ENCODE measurements around the gene ERF. TPM values are rescaled to one million over a fixed set of nuclear protein-coding genes. Genes with fewer than 3 reads are reported as not detected.

ERF gene
- total and polyA plus RNA-seq, 2 donors (not counting 3 experiments of a cell fraction or from before 2014, with no cell fraction given): 102 to 117 TPM

DNA sequence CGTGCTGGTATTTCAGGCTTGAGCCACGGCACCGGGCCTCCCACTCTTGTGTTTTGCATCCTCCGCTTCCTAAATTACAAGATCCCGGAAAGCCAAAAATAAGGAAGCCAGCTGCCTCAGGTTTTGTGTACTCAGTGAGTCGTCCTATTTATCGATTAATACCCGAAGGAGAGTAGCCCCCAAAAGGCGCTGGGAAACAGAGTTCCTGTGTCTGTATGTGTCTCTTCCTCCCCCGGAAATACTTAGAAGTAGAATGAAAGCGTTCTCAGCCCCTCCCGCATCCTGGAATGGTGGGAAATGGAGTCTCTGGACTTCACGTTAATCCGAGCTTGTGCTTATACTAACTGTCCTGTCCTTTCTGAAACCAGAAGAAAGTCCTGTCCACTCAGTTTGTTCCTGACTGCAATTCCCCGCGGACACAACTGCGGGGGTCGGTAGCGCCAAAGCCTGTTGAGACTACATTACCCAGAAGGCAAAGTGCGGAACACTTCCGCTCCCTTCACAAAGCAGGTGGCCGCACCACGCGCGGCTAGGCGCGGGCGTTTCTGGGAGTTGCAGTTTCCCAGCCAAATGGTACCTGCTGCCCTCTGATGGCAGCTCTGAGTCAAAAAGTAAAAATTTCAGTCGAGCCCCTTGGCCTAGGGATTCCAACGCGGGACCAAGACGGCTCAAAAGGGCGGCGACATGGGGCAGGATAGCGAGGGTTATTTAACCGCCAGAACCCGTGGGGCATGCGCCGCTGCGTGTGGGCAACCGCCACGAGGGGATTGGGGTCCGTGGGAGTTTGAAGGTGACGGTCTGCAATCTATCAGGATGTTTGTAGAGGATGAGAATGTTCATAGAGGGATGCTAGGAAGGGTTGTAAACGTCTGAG is 10.3 kb downstream of the ERF start:
- dilution Hi-C loops (cut with MboI; ENCODE audit: extremely low pct_ligation_motif_present, low sequenced_read_pairs): no loop called here
- no peaks in the 10 kb centered on the region for H3K27me3 ChIP-seq (ENCODE audit: control insufficient read depth in 2 of 2, insufficient read depth in 2 of 2, low read length in 2 of 2)
- no peaks in the 10 kb centered on the region for H3K9me1 ChIP-seq (replicated peaks; ENCODE audit: control insufficient read depth, extremely low read depth, insufficient read depth, low read length)
- no peak for TF ChIP-seq EZH2 (IDR thresholded peaks at IDR 0.05; ENCODE audit: borderline replicate concordance, low read depth, low read length, severe bottlenecking)
- no peak for TF ChIP-seq MYC (IDR thresholded peaks at IDR 0.05; ENCODE audit: low read depth, low read length)
- TF ChIP-seq POLR2A (IDR thresholded peaks at IDR 0.05; ENCODE audit: low read depth, low read length): no peak
- TF ChIP-seq, protein P1, sequence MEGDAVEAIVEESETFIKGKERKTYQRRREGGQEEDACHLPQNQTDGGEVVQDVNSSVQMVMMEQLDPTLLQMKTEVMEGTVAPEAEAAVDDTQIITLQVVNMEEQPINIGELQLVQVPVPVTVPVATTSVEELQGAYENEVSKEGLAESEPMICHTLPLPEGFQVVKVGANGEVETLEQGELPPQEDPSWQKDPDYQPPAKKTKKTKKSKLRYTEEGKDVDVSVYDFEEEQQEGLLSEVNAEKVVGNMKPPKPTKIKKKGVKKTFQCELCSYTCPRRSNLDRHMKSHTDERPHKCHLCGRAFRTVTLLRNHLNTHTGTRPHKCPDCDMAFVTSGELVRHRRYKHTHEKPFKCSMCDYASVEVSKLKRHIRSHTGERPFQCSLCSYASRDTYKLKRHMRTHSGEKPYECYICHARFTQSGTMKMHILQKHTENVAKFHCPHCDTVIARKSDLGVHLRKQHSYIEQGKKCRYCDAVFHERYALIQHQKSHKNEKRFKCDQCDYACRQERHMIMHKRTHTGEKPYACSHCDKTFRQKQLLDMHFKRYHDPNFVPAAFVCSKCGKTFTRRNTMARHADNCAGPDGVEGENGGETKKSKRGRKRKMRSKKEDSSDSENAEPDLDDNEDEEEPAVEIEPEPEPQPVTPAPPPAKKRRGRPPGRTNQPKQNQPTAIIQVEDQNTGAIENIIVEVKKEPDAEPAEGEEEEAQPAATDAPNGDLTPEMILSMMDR (IDR thresholded peaks at IDR 0.05; ENCODE audit: extremely low read depth in 1 of 2, insufficient read depth in 1 of 2, low read depth in 1 of 2, low read length in 2 of 2): peak; percentile 57 to 72
- no peak for TF ChIP-seq GATA2 (IDR thresholded peaks at IDR 0.05; ENCODE audit: insufficient read depth, insufficient read length, low read depth, low read length)
- no peak for TF ChIP-seq JUN (IDR thresholded peaks at IDR 0.05; ENCODE audit: borderline replicate concordance, insufficient read depth, insufficient read length, low read depth)
- TF ChIP-seq, protein P2, sequence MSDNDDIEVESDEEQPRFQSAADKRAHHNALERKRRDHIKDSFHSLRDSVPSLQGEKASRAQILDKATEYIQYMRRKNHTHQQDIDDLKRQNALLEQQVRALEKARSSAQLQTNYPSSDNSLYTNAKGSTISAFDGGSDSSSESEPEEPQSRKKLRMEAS (IDR thresholded peaks at IDR 0.05; ENCODE audit: insufficient read depth, insufficient read length): peak; percentile 57
- TF ChIP-seq POLR2AphosphoS5 (IDR thresholded peaks at IDR 0.05; ENCODE audit: insufficient read depth, low read depth, low read length): peak; percentile 18
- H3K9ac ChIP-seq (replicated peaks; ENCODE audit: extremely low read depth, insufficient read depth, low read length): peak overlapping the region; percentile 56
- BruUV-seq (replicated peaks): TSS peak; percentile 3
- no peaks in the 10 kb centered on the region for H4K20me1 ChIP-seq (replicated peaks; ENCODE audit: control insufficient read depth, extremely low read depth, insufficient read depth, low read length)
- H3K27ac ChIP-seq (ENCODE audit: insufficient read depth, low read depth, low read length): peak overlapping the region; percentile 67
- intact Hi-C loops (cut with micrococcal nuclease): loop anchor here (1.0 kb wide), 6 partner anchors 9 to 136 kb away; partner anchors contain the start of gene MEGF8
- H3K79me2 ChIP-seq (ENCODE audit: control insufficient read depth, insufficient read depth, low read length): peaks cover 28% of the 10 kb centered on the region
- peak; percentile 96 for DNase-seq (ENCODE audit: low read depth, low spot score)
- peak overlapping the region; percentile 80 for H2AFZ ChIP-seq (ENCODE audit: low read depth, low read length)
- no peaks in the 10 kb centered on the region for H3K9me3 ChIP-seq (replicated peaks; ENCODE audit: control insufficient read depth, insufficient read depth, low read length)
- FAIRE-seq: peak; percentile 97
- peak overlapping the region; percentile 83 for H3K4me2 ChIP-seq (ENCODE audit: insufficient read depth, low read length)
- CTCF ChIA-PET: interaction anchor here (0.7 to 11.8 kb wide), 11 partner anchors 11 to 131 kb away, joined by 3 to 365 read pairs (median 6); partner anchors contain the start of genes ERF, POU2F2 and ZNF526
- H3K4me3 ChIP-seq (replicated peaks in 1 of 3; ENCODE audit: insufficient read depth in 1 of 3, low read depth in 1 of 3, low read length in 3 of 3): peak overlapping the region; percentile 49 to 71 (median 69)
- peaks cover 3 to 21% of the 10 kb centered on the region in 2 experiments for H3K36me3 ChIP-seq (ENCODE audit: control insufficient read depth in 2 of 2, extremely low read depth in 1 of 2, insufficient read depth in 2 of 2, low read length in 2 of 2)
- POLR2A ChIA-PET: interaction anchor here (0.6 to 1.0 kb wide), 2 partner anchors 21 to 35 kb away, joined by 3 to 5 read pairs; no protein-coding TSS in a partner anchor
- H3K4me1 ChIP-seq (ENCODE audit: control insufficient read depth, extremely low read depth, insufficient read depth, low read length): peaks cover 30% of the 10 kb centered on the region
